Measurements from ENCODE around the gene PEDS1.

DNA sequence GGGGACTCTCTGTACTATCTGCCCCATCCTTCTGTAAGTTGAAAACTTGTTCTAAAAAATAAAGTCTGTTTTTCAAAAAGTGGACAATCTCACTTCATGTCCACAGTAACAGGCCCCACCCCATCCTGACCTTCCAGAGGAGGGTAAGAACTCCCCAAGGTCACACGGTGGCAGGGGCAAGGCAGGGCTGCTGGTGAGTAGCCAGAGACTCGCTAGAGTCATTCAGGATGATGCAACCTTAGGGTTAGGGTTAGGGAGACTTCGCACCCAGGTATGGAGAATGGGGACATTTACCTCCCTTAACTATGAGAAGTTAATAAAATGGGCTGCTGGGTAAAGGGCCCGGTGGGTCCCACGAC lies 15.4 kb downstream of the PEDS1 start:
- no peak for TF ChIP-seq NR1H2 (CRISPR knock-in tag; IDR thresholded peaks at IDR 0.05)
- TF ChIP-seq, protein P1, sequence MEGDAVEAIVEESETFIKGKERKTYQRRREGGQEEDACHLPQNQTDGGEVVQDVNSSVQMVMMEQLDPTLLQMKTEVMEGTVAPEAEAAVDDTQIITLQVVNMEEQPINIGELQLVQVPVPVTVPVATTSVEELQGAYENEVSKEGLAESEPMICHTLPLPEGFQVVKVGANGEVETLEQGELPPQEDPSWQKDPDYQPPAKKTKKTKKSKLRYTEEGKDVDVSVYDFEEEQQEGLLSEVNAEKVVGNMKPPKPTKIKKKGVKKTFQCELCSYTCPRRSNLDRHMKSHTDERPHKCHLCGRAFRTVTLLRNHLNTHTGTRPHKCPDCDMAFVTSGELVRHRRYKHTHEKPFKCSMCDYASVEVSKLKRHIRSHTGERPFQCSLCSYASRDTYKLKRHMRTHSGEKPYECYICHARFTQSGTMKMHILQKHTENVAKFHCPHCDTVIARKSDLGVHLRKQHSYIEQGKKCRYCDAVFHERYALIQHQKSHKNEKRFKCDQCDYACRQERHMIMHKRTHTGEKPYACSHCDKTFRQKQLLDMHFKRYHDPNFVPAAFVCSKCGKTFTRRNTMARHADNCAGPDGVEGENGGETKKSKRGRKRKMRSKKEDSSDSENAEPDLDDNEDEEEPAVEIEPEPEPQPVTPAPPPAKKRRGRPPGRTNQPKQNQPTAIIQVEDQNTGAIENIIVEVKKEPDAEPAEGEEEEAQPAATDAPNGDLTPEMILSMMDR (IDR thresholded peaks at IDR 0.05): no peak
- TF ChIP-seq ESRRA (CRISPR knock-in tag; IDR thresholded peaks at IDR 0.05; ENCODE audit: borderline replicate concordance): no peak
- no peak for TF ChIP-seq GTF2I (CRISPR knock-in tag; conservative IDR thresholded peaks at IDR 0.05)
- TF ChIP-seq, protein P2, sequence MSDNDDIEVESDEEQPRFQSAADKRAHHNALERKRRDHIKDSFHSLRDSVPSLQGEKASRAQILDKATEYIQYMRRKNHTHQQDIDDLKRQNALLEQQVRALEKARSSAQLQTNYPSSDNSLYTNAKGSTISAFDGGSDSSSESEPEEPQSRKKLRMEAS (CRISPR knock-in tag; IDR thresholded peaks at IDR 0.05): no peak
- TF ChIP-seq, protein P3, sequence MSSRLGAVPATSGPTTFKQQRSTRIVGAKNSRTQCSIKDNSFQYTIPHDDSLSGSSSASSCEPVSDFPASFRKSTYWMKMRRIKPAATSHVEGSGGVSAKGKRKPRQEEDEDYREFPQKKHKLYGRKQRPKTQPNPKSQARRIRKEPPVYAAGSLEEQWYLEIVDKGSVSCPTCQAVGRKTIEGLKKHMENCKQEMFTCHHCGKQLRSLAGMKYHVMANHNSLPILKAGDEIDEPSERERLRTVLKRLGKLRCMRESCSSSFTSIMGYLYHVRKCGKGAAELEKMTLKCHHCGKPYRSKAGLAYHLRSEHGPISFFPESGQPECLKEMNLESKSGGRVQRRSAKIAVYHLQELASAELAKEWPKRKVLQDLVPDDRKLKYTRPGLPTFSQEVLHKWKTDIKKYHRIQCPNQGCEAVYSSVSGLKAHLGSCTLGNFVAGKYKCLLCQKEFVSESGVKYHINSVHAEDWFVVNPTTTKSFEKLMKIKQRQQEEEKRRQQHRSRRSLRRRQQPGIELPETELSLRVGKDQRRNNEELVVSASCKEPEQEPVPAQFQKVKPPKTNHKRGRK (CRISPR knock-in tag; IDR thresholded peaks at IDR 0.05; ENCODE audit: borderline replicate concordance): no peak
- TF ChIP-seq TEAD4 (CRISPR knock-in tag; IDR thresholded peaks at IDR 0.05): no peak
- no peak for TF ChIP-seq IRF2 (CRISPR knock-in tag; IDR thresholded peaks at IDR 0.05; ENCODE audit: borderline replicate concordance, low read depth)
- TF ChIP-seq TEAD1 (CRISPR knock-in tag; IDR thresholded peaks at IDR 0.05): no peak
- no peak for TF ChIP-seq ZBTB21 (CRISPR knock-in tag; IDR thresholded peaks at IDR 0.05; ENCODE audit: borderline replicate concordance)
- TF ChIP-seq SP1 (CRISPR knock-in tag; conservative IDR thresholded peaks at IDR 0.05): no peak
